Measurements from ENCODE around the gene TPP1.

The TPP1 gene

DNA sequence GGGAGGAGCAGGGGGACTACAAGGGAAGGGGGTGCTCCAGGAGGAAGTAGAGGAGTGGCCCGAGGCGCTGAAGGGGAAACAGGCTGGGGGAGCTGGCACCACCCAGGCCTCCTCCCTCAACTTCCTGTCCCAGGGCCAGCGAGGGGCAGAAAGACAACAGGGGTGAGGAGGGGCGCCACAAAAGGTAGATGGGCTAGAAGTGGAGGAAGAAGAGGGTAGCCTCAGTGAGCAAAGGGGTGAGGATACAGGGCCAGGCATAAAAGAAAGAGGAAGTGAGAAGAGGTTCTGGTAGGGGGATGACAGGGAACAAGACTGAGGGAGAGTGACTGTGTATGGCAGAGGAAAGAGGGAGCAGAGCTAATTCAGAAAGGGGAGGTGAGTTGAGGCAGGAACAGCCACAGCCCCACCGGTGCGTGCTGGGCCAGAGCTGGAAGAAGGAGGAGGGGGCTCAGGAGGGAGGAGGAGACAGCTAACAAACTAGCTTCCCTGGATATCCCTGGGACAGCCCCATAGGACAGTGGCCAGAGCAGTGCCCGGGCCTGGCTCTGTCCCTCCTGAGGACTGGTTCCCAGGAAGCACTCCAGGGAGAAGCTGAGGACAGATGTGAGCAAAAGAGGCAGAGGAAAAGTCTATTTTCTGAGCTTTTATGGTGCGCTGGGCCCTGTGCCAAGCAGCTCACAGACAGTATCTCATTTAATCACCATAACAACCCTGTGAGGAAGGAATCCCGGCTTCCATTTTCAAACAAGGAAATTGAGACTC lies 27.9 kb upstream of the TPP1 start:
- no peak for DNase-seq

DNA sequence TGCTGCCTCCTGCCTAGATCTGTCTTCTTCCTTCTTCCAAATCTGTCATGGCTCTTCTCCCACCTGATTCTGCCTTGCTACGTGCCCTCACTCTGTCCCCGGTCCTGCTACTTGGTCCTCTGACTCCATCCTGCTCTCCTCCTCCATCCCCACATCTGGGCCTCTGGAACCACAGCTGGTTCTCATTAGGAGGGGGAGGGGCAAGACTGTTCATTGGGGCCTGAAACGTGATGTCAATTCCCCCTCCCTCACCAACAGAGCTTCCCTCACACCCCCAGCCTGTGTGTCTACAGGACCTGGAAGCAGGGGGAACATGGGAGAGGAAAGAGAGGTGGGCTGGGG lies 27.3 kb upstream of the TPP1 start:
- no peak for DNase-seq

DNA sequence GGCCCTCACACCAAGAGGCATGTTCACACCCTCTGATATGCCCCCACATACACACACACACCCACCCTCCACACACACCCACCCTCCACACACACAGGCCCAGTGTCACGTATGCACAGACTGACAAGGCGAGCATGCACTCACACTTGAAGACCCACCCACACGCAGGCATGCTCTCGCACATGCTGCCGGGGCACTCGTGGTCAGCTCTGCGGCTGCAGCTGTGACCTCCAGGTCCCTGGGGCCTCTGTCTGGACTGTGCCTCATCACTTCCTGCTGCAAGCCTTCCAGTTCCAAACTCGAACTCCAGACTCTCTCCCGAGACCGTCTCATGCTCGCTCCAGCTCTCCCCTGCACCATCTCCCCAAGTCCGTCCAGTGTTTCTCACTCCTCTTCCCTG lies 26.8 kb upstream of the TPP1 start:
- no peak for DNase-seq

DNA sequence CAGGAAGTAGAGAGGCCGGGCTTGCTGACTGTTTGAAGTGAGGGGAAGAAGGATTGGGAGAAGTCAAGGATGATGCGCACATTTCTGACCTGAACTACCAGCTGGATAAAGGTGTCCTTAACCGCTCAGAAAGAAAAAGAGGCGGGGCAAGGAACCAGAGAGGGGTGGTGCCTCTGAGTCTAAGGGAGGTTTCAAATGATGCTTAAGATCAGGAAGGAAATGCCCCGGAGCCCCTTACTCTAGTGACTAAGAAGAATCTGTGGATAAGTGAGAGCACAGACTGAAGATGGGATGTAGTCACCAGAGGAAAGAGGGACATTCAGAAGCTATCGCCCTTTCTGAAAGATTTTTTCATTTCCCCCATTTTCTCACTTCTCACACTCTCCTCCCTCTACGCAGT lies 23.7 kb upstream of the TPP1 start:
- DNase-seq = no peak

DNA sequence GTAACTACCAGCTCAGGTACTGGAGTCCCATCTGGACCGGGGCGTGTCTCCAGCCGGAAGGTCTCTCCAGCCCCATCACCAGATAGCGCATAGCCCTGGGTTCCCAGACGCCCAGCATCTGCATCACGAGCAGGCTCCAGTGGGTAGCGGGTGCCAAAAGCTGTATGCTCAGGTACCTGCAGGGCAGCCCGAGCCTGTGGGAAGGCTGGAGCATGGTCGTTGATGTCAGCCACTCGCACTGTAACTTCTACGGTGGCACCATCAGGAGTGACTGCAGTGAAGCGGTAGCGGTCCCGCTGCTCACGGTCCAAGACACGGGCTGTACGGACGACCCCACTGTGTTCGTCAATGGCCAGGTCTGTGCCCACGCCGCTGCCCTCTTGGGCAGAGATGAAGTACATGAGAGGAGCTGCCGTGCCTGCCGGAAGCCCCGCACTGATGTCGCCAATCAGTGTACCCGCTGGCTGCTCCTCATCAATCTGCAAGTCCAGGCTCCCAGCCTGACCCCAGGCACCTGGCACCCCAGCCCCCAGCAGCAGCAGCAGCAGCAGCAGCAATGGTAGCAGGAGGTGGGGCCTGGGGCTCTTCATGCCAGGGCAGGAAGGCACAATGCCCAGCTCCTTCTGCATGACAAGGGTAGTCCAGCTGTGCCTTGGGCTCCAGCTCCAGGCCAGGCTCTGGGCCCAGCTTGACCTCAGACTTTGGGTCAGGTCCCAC lies 21.9 kb upstream of the TPP1 start:
- no peak for DNase-seq

DNA sequence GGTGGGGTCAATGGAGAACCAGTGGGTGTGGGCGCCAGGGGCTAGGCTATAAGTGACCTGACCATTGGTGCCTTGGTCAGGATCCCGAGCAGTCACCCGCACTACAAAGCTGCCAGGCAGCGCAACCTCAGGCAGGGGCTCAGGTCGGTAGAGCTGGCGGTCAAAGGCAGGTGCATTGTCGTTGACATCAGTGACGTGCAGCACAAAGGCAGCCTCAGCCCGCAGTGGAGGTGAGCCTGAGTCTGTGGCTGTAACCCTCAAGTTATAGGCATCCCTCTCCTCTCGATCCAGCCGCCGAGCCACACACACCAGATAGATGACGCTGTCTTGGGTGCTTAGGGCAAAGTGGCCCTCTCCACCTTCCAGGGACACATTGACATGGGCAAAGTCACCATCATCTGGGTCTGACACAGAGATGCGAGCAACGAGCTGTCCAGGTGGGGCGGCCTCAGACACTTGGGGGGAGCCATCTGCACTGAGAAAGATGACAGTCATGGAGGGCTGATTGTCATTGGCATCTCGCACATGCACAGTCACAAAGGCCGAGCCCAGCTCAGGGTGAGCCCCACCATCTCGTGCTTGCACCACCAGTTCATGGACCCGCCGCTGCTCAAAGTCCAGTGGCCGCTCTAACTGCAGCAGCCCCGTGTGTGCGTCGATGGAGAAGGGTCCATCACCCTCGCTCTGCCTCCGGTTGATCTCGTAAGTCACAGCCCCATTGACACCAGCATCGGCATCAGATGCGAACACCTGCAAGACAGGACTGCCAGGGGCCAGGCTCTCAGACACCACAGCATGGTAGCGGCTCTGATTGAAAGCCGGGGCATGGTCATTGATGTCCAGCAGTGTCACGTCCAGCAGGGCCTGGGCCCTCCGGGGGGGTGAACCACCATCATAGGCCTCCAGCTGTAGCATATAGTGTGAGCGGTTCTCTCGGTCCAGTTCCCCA lies 21.1 kb upstream of the TPP1 start:
- no peak for DNase-seq

DNA sequence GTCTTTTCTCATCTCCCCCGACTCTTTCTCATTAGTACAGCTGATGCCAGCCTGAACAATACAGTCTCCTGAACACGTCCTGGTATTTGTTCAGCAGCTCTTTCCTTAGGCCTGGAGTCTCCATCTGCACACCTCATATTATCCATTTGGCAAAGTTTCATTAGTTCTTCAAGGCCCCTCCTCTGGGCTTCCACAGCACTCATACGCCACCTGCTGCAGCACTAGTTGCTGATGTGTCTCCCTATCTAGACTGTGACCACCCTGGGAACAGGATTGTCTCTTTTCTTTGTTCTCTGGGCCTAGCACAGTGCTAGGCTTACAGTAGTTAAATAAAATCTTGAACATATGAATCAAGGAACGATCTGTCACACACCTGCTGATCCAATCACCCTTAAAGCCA lies 19.2 kb upstream of the TPP1 start:
- DNase-seq = no peak

DNA sequence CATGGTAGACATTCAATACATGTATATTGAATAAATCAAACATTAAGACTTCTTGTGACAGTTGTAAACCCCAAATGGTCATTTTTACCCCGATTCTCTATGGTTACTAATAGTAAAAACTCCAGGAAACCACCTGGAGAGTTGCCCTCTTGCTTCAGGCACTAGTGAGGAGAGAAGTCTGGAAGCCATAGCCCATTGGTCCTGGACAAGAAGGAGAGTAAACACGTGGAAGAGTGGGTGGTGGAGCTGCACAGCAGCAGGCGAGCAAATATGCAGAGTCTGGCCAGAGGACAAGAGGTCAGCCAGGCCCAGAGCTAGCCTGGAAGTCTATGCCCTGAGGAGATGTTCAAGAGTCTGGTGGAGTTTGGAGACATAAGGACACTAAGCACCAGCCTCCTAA lies 18.6 kb upstream of the TPP1 start:
- DNase-seq = no peak

DNA sequence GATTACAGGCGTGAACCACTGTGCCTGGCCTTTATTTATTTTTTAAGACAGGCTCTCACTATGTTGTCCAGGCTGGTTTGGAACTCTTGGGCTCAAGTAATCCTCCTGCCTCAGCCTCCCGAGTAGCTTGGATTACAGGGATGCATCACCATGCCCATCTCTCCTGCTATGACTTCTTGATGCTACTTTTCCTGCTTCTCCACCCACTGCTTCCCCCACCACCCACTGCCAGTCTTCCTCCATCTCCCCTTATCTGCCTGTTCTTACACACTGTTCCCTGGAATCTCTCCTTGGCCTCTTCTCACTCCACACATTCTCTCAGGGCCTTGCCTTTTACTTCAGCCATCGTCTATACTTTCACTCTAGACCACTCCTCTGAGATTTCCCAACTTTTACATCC lies 17.3 kb upstream of the TPP1 start:
- no peak for DNase-seq

DNA sequence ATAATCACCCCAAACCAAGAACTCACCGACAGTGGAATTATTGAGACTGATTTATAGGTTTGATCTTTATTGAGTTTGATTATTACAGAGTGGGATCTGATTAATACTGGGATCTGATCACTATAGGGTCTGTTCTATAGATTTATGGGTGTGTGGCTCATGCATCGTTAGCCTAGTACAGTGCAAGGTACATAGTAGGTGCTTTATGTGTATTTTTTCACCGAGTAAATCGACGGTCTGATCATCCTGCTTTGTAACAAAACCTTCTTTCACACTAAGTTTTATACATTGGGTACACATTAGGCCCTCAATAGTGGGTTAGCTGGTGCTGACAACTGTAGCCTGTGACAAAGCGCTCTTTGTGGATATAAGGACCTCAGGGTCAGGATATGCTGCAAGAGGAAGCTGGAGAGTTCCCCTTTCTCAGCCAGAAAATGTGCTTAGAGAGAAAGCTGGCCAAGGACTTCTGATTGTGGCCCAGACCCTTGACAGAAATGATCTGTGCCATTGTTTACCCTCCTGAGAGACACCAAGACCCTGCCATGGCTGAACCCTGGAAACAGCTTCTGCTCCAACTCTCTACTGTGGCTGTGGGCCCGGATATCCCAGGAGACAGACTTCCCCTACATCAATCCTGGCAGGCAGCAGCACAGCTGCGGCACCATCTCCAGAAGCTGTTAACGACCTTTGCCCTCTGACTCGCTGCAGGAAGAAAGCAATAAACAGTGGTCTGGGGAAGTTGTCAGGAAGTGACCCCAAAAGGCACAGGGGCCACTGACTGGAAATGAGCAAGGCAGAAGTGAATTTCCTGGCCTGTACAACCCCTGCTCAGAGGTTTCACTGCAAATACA lies 16.1 kb upstream of the TPP1 start:
- DNase-seq = no peak

DNA sequence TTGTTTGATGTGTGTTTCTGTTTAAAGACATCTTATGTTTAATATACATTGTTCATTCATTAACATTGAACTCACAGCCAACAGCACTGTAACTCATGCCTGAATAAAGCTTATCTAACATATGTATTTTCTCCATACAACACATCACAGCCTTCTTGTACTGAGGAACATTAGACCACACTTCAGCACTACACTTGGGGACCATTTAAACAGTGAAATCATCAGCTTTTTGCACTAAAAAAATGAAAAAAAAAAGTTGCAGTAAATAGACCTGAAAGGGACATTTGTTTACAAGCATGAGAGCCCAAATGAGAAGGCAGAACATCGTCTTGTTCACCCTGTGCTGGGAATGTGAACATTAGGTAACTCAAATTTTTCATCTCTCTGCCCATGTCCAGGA lies 15.3 kb upstream of the TPP1 start:
- DNase-seq = no peak

DNA sequence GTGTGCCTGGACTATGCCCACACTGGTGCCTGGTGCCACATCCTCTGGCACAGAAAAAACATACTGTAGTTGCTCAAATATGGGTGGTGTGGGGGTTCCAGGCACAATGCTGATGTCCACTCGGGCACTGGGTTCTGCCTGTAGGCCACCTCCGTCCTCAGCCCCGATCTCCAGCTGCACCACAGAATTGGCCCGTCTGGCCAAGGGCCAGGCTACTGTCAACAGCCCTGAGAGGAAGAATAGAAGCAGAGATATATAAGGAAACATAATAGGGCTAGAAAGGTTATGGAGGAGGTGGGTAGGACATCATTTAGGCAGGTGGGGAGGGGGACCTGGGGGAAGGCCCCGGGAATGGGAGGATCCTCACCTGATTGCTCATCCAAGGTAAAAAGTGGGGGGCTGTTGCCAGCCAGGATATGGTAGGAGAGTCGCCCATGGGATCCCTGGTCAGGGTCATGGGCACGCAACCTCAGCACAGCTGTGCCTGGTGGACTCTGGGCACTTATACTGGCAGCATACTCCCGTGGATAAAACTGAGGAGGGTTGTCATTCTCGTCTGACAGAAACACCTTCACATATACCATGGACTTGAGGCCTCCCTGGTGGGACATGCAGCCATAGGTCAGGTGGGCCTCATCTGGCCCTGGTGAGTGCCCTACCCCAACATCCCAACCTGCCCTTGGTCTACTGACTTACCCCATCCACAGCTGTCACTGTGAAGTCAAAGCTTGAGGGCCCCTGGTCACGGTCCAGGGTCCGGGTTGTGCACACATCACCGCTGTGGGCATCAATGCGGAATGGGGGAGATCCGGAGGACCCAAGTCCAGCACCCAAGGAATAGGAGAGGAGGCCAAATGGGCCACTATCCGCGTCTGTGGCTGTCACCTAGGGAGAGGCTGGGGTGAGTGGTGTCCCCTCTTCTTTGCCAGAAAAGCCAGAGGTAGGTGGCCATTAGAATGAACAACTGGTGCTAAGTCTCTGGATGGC lies 14.5 kb upstream of the TPP1 start:
- DNase-seq = no peak

DNA sequence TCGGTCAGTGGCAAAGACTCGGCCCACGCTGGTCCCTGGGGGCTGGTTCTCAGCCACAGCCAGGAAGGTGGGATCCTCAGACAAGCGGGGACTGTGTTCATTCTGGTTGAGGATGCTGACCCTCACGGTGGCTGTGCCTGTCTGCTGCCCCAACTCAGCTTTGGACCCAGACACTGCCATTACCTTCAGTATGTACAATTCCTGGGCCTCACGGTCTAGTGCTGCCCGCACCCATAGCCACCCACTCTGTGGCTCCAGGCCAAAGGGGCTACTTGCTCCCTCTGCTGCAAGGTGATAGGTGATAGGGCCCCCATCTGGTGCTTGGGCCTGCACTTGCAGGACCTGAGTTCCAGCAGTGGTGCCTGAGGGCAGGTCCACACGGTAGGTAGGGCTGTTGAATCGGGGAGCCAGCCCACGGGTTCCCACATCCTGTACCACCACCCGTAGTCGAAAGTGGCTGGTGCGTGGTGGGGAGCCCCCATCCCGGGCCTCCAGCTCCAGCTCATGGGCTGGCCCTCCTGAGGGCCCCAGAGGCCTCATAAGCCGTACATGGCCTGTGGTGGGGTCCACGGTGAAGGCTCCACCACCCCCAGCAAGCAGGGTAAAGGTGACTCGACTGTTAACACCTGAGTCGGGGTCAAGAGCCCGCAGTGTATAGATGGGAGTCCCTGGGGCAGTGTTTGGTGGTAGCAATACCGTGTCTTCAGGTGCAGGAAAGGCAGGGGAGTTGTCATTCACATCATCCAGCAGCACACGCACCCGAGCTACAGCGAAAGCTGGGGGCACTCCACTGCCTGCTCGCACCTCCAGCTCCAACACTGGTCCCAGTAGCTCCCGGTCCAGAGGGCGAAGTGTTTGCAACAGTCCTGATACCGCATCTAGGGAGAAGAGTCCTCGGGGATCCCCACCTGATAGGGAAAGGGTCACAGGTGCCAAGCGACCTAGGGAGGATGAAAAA lies 13.2 kb upstream of the TPP1 start:
- no peak for DNase-seq

DNA sequence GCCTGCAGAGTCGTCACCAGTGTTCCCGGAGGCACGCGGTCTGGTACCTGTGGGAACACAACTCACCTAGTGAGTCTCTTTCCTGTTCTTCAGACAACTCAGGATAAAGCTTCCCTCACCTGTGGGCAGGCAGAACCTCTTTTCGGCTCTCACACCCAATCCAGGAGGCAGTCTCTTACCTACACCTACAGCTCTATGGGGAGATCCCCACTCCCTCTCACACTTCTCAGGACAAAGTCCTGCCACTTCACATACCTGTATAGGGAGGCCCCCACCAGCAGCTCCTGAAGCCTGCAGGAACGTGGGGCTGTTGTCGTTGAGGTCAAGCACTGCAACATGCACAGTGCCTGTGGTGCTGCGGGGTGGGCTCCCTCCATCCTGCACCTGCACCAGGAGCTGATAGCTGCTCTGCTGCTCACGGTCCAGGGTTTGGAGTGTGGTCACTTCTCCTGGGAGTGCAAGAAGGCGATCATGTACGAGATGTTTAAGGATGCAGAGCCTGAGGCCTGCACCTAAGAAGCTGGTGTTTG lies 12.2 kb upstream of the TPP1 start:
- no peak for DNase-seq

DNA sequence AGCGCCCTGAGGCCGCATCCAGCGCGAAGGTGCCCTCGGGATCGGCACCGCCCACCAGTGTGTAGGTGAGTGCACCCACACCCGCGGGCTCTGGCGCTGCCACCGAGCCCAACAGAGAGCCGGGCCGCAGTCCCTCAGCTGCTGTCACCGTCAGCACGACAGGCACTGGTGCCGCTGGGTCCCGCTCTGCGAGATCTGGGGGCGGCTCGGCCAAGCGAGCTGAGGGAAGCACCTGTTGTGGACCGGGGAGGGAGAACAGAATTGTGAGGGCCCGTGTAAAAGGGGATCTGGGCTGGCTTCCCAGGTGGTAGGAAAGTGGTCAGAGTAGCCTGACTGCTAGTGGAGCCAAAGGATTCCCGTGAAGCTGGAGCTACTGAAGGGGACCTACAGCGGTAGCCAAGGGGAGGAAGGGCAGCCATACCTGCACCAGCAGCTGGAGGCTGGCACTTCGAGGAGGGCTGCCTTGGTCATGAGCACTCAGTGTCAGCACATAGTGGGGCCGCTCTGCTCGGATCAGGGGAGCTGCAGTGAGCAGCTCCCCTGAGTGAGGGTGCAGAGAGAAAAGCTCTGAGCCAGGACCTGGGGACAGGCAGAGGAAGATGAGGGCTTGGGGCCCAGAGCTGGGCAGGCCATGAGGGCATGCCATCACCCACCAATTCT lies 11.5 kb upstream of the TPP1 start:
- DNase-seq = no peak

DNA sequence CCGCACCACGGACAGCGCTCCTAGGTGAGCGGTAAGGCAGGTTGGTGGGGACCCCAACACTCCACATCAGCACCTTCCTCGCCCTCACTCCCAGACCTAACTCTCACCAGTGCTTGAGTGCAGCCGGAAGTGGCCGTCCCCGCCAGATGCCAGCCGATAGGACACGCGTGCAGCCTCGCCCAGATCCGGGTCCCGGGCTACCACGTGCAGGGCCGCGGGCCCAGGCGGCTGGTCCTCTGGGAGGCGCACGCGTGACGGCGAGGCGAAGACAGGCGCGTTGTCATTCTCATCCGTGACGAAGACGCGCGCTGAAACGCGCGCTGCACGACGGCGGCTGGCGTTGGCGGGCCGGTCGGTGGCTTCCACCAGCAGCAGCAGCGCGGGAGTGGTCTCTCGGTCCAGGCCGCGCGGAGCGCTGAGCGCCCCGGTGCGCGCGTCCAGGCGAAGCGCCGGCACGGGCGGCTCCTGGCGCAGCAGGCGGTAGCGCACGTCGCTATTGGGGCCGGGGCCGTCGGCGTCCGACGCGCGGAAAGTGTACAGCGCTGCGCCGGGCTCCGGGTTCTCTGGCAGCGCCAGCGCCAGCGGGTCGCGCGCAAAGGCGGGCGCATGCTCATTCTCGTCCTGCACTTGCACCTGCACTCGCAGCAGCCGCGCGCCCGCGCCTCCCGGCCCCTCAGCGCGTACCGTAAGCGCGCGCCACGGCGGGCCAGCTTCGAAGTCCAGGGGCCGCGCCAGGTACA lies 10.8 kb upstream of the TPP1 start:
- no peak for DNase-seq

DNA sequence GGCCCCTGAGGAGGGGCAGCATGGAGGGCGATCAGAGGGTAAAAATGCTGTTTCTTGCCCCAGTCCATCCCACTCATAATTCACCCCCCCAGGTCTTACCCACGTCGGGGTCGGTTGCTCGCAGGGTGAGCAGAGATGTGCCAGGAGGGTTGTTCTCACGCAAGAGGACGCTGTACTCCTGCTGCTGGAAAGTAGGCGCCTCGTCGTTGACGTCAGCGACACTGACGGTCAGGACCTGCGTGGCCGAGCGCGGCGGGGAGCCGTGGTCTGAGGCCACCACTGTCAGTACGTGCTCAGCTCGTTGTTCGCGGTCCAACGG lies 10.3 kb upstream of the TPP1 start:
- no peak for DNase-seq

DNA sequence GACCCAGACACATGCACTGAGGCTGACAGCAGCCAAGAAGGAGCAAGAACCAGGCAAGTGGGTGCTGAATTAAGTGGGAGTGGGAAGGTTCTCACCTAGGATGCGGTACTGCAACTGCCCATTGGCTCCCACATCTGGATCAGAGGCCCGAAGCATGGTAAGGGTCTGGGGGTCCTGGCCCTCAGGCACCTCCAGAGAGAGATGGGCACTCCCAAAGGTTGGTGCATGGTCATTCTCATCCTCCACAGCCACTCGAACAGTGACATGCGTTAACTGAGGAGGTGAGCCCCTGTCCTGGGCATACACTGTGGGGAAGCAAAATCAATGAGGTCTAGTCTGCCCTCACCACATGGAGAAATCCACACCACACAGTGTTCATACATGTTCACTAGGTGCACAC lies 9.3 kb upstream of the TPP1 start:
- no peak for DNase-seq

DNA sequence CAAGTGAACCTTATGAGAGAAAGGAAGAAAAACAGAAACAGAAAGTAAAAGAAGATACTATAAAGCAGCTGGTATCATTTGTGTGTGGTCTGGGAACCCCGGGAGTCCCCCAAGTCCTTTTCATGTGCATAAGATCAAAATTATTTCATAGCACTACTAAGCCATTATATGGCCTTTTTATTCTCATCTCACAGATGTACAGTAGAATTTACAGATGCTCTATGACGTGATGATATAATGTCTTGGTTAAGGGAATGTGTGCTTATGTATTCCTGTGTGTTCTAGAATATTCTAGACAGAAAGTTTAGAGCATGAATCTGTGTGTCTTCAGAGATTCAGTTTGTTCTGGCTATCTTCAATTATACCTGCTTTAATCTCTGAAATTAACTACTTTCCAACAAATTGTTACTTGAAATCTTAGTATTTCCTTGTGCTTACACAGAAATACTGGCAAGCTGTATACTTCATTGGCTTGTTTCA lies 8.6 kb upstream of the TPP1 start:
- no peak for DNase-seq
